CD4-positive, alpha-beta memory T cell (primary cell): Measurements from ENCODE around the gene PWWP2B. TPM values are rescaled to one million over a fixed set of nuclear protein-coding genes. Genes with fewer than 3 reads are reported as not detected.

Experiments
- CTCF ChIA-PET: fragments of 350-600 bp; sonication (Branson Sonifier 250); formaldehyde crosslinking; loops from one replicate; lab custom pipeline; 2021; ENCODE audit warnings: inconsistent platforms; ENCODE audit not compliant: partially characterized antibody; lab: Charles Lee
- POLR2A ChIA-PET: fragments of 350-600 bp; sonication (Branson Sonifier 250); formaldehyde crosslinking; loops from one replicate; lab custom pipeline; 2021; ENCODE audit not compliant: partially characterized antibody; lab: Charles Lee
- DNase-seq, 5 donors: peaks; one replicate each; pipeline versions ENCODE4 v3.0.0 to v3.0.0-alpha.2; 2020 to 2022; ENCODE audit warnings: mixed read lengths in 1 of 5
- H3K27ac ChIP-seq: one replicate; pipeline ENCODE4 v1.7.0; 2013; ENCODE audit warnings: low read depth, low read length
- H3K27me3 ChIP-seq: 2 replicates; pipeline ENCODE4 v1.7.0; 2013; ENCODE audit warnings: mild to moderate bottlenecking, low read length, moderate library complexity; ENCODE audit not compliant: insufficient read depth
- H3K36me3 ChIP-seq: 2 replicates; pipeline ENCODE4 v1.7.0; 2013; ENCODE audit warnings: mild to moderate bottlenecking, low read length, moderate library complexity; ENCODE audit not compliant: insufficient read depth
- H3K4me1 ChIP-seq: 2 replicates; pipeline ENCODE4 v1.7.0; 2013; ENCODE audit warnings: mild to moderate bottlenecking, low read length, moderate library complexity; ENCODE audit not compliant: insufficient read depth
- H3K4me3 ChIP-seq, 2 donors: one replicate each; pipeline ENCODE4 v1.7.0; 2013; ENCODE audit warnings: low read length in 2 of 2, mild to moderate bottlenecking in 1 of 2
- H3K9me3 ChIP-seq, 2 donors: one replicate each; pipeline ENCODE4 v1.7.0; 2013; ENCODE audit warnings: low read length in 2 of 2, control low read depth in 1 of 2; ENCODE audit not compliant: control insufficient read depth in 1 of 2
- H3K27ac Mint-ChIP-seq, 7 donors: one replicate each; pipeline ENCODE4 v1.8.0; 2020 to 2021; ENCODE audit warnings: mixed read lengths in 7 of 7, mild to moderate bottlenecking in 6 of 7, inconsistent platforms in 3 of 7, moderate library complexity in 3 of 7
- H3K27me3 Mint-ChIP-seq, 2 donors: one replicate each; pipeline ENCODE4 v1.8.0; 2020 to 2021; ENCODE audit warnings: mixed read lengths in 2 of 2
- H3K36me3 Mint-ChIP-seq, 2 donors: one replicate each; pipeline ENCODE4 v1.8.0; 2020 to 2021; ENCODE audit warnings: mixed read lengths in 2 of 2, inconsistent platforms in 1 of 2, mild to moderate bottlenecking in 1 of 2
- H3K4me1 Mint-ChIP-seq, 4 donors: one replicate each; pipeline ENCODE4 v1.8.0; 2020 to 2021; ENCODE audit warnings: mixed read lengths in 4 of 4, mild to moderate bottlenecking in 1 of 4
- H3K4me3 Mint-ChIP-seq, 8 donors: one replicate each; pipeline ENCODE4 v1.8.0; 2020 to 2021; ENCODE audit warnings: mixed read lengths in 8 of 8, mild to moderate bottlenecking in 7 of 8, moderate library complexity in 6 of 8, inconsistent platforms in 3 of 8
- H3K9me3 Mint-ChIP-seq, 8 donors: one replicate each; pipeline ENCODE4 v1.8.0; 2020 to 2021; ENCODE audit warnings: mixed read lengths in 8 of 8, mild to moderate bottlenecking in 5 of 8, inconsistent platforms in 3 of 8, moderate library complexity in 1 of 8
- intact Hi-C: fragments of 100-400 bp; cut with micrococcal nuclease; formaldehyde crosslinking; loops from one replicate; pipeline ENCODE4 v1.15.1; 2023
- polyA plus RNA-seq, 2 donors: library from polyadenylated mRNA; unstranded; fragments of 300-500 nt; fragmentation: Illumina TruSeq; gene quantifications; one replicate each; pipeline ENCODE4 v1.2.3, GENCODE V29; 2021
- total RNA-seq, 2 experiments: library from RNA; stranded (reverse); gene quantifications; one replicate each; pipeline ENCODE4 v1.2.3, GENCODE V29; 2021

The PWWP2B gene
- total and polyA plus RNA-seq, 4 experiments from 2014 or later = 0.92 to 9.9 (median 6.3) TPM

DNA sequence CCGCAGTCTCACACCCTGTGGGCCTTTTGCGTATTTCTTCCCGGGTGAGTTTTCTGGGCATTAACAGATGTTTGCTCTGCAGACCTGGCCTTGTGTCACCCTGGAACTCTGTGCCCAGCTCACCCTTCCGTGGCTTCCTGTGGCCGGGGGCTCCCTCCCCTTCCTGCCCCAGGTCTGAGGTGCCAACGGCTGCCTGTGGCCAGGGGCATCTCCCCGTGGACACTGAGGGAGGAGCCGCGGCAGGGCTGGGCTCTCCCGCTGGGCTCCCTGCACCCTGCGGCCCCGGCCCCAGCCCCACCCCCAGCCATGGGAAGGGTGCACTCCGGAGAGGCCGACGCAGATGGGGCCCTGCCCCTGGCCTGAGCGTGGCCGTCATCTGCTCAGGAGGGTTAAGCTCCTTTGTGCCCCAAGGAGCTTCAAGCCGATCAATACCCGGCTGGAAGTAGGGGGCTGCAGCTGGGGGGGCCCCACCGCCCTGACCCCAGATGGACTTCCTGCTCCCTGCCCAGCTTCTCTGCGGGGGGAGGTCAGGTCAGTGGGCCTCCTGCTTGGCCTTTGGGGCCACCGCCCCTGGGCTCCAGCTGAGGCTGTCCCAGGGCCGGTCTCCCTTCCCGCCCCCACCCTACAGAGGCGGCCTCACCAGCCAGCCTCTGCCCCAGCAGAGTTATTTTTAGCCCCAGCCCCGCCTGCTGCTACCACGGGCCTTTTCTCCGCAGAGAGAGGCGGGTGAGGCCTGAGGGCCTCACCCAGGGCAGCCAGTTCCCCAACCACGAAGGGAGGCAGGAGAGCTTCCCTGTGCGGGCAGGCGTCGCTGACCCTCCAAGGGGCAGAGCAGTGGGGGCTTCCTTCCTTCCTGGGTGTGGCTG is 24.2 kb downstream of the PWWP2B start:
- no peak overlapping the region for H3K4me3 ChIP-seq
- intact Hi-C loops = no loop called here
- DNase-seq = no peak
- ChIA-PET CTCF (no interaction called here), POLR2A (interaction anchor here (1.0 to 1.3 kb wide), 3 partner anchors 13 to 26 kb away, joined by 3 read pairs; no protein-coding TSS in a partner anchor)
- no peaks in the 10 kb centered on the region for H3K27me3 ChIP-seq
- H3K36me3 ChIP-seq = no peaks in the 10 kb centered on the region
- Mint-ChIP-seq H3K9me3 (no peaks in the 10 kb centered on the region), H3K27ac (peak overlapping the region in 1 of 7 donors; percentile 42), H3K4me3 (no peak overlapping the region), H3K27me3 (no peaks in the 10 kb centered on the region), H3K4me1 (peaks cover 4 to 28% (median 12%) of the 10 kb centered on the region in 4 donors), H3K36me3 (peaks cover 0 to 1% of the 10 kb centered on the region in 2 donors)
- H3K4me1 ChIP-seq = peaks cover 18% of the 10 kb centered on the region
- H3K9me3 ChIP-seq = no peaks in the 10 kb centered on the region
- no peak overlapping the region for H3K27ac ChIP-seq

DNA sequence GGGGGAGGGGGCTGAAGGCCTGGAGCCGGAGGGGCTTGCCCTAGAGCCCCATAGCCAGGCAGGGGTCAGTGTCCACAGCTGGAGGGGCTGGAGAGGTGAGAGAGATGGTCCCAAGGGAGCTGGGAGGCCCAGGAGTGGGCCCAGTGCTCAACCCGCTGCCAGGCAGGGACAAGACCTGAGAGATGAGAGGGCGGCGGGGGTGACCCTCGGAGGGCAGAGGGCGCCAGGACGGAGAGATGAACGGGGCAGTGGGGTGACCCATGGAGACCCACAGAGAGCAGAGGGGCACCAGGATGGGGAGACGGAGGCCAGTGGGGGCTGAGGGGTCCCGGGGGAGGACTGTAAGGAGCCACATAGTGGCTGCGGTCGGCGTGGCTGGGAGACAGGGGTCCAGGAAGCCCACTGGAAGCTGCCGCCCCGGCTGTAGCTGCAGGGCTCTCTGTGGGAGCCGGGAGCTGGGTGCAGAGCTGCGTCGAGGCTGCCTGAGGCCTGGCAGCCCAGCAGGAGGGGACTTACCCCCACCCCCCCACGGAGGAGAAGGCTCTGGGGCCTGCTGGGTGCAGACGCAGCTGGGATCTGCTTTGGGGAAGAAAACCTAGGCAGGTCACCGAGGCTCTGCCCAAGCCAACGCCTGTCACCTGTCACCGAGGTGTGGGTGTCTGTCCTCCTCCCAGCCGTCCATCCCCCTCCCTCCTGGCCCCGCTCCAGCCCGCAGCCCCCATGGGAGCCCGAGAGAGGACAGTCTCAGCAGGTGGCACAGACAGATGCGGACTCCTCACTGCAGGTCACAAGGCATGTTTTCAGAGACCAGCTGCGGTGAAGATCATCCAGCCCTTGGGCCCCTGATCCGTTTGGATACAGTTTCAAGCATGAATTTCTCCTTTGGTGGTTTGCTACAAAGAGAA is 25.1 kb downstream of the PWWP2B start:
- Histone ChIP-seq H3K27ac (no peak overlapping the region), H3K4me3 (no peak overlapping the region), H3K36me3 (no peaks in the 10 kb centered on the region), H3K4me1 (peaks cover 18% of the 10 kb centered on the region), H3K9me3 (no peaks in the 10 kb centered on the region), H3K27me3 (no peaks in the 10 kb centered on the region)
- peak overlapping the region in 4 of 7 donors; percentile 0 to 63 (median 52) for H3K27ac Mint-ChIP-seq
- ChIA-PET CTCF (no interaction called here), POLR2A (interaction anchor here (1.3 kb wide), 1 partner anchor 25 kb away, joined by 3 read pairs; no protein-coding TSS in a partner anchor)
- no peaks in the 10 kb centered on the region for H3K27me3 Mint-ChIP-seq
- H3K4me3 Mint-ChIP-seq = no peak overlapping the region
- intact Hi-C loops = no loop called here
- peaks cover 0 to 1% of the 10 kb centered on the region in 2 donors for H3K36me3 Mint-ChIP-seq
- peaks cover 4 to 28% (median 12%) of the 10 kb centered on the region in 4 donors for H3K4me1 Mint-ChIP-seq
- H3K9me3 Mint-ChIP-seq = no peaks in the 10 kb centered on the region
- no peak for DNase-seq

DNA sequence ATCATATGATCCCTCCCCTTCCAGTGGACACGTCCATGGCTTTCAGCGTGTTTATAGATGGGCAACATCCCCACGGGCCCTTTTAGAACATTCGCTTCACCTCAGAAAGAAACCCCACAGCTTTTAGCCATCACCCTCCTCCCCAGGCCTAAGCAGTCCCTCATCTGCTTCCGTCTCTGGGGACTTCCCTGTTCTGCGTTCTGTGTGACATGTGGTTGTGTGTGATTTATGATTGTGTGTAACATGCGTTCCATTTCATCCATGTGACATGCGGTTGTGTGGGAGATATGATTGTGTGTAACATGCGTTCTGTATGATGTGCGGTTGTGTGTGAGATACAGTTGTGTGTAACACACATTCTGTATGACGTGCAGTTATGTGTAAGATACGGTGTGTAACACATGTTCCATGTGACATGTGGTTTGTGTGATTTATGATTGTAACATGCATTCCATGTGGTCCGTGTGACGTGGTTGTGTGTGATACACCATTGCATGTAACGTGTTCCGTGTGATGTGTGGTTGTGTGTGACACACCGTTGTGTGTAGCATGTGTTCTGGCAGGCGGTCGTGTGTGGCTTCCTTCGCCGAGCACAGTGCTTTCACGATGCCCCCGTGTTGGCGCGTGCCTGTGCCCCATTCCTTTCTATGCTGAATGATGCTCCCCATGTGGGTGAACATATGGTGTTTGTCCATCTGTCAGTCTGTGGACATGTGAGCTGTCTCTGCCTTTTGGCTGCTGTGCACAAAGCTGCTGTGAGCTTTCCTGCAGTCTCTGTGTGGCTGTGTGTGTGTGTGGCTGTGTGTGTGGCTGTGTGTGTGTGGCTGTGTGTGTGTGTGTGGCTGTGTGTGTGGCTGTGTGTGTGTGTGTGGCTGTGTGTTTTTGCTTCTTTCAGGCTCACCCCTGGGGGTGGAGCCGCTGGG is 26.2 kb downstream of the PWWP2B start:
- H3K27me3 Mint-ChIP-seq = no peaks in the 10 kb centered on the region
- H3K4me3 ChIP-seq = no peak overlapping the region
- H3K36me3 Mint-ChIP-seq = peaks cover 0 to 1% of the 10 kb centered on the region in 2 donors
- no peaks in the 10 kb centered on the region for H3K9me3 ChIP-seq
- no peaks in the 10 kb centered on the region for H3K9me3 Mint-ChIP-seq
- no peaks in the 10 kb centered on the region for H3K36me3 ChIP-seq
- H3K27ac ChIP-seq = no peak overlapping the region
- no peaks in the 10 kb centered on the region for H3K27me3 ChIP-seq
- no peak for DNase-seq
- H3K27ac Mint-ChIP-seq = peak overlapping the region in 5 of 7 donors; percentile 0 to 85 (median 57)
- peaks cover 18% of the 10 kb centered on the region for H3K4me1 ChIP-seq
- intact Hi-C loops = no loop called here
- ChIA-PET CTCF (no interaction called here), POLR2A (no interaction called here)
- peaks cover 3 to 28% (median 12%) of the 10 kb centered on the region in 4 donors for H3K4me1 Mint-ChIP-seq
- peak overlapping the region in 3 of 8 donors; percentile 9 to 57 (median 24) for H3K4me3 Mint-ChIP-seq

DNA sequence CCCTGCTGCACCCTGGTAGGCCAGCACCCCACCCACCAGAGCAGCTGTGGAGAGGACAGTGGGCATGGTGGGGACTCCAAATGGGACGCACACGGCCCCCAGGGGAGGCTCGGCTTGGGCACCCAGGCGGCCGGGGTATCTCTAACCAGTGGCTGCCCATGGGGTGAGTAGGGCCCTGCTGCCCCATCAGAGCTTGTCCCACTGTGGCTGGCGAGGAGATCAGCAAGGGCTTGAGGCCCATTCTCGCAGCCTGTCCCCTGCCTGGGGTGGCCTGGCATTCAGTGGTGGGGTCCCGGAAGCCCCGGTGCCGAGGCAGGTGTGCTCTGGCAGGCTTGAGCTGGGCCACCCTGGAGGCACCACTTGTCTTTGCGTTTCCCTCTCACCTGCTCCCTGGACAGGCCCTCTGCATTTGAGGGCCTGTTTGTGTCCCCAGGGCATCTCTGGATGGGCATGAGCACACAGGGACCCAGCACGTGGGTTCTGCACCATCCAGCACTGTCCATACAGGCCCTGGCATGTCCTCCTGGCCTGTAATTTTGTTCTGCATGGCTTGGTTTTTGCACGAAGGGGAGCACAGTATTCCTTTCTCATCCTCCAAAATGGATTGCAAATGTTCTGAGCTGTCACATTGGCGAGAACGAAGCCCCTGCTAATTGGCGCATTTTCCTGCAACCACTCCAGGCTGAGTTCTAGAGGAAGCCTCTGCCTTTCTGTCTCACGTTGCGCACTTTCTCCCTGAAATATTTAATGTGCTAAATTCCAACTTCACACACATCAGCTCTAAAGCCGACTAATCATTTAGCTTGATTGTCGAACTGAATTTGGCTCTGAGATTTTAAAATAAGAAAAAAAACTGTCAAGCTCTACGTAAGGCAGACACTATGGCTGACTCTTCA is 27.2 kb downstream of the PWWP2B start:
- Histone ChIP-seq H3K36me3 (no peaks in the 10 kb centered on the region), H3K27me3 (no peaks in the 10 kb centered on the region), H3K4me3 (no peak overlapping the region), H3K9me3 (no peaks in the 10 kb centered on the region), H3K27ac (no peak overlapping the region), H3K4me1 (peaks cover 18% of the 10 kb centered on the region)
- Mint-ChIP-seq H3K4me3 (no peak overlapping the region), H3K36me3 (peaks cover 0 to 1% of the 10 kb centered on the region in 2 donors), H3K27ac (peak overlapping the region in 1 of 7 donors; percentile 51), H3K9me3 (no peaks in the 10 kb centered on the region), H3K4me1 (peaks cover 1 to 28% (median 12%) of the 10 kb centered on the region in 4 donors), H3K27me3 (no peaks in the 10 kb centered on the region)
- POLR2A ChIA-PET = no interaction called here
- intact Hi-C loops = no loop called here
- no peak for DNase-seq
- CTCF ChIA-PET = no interaction called here

DNA sequence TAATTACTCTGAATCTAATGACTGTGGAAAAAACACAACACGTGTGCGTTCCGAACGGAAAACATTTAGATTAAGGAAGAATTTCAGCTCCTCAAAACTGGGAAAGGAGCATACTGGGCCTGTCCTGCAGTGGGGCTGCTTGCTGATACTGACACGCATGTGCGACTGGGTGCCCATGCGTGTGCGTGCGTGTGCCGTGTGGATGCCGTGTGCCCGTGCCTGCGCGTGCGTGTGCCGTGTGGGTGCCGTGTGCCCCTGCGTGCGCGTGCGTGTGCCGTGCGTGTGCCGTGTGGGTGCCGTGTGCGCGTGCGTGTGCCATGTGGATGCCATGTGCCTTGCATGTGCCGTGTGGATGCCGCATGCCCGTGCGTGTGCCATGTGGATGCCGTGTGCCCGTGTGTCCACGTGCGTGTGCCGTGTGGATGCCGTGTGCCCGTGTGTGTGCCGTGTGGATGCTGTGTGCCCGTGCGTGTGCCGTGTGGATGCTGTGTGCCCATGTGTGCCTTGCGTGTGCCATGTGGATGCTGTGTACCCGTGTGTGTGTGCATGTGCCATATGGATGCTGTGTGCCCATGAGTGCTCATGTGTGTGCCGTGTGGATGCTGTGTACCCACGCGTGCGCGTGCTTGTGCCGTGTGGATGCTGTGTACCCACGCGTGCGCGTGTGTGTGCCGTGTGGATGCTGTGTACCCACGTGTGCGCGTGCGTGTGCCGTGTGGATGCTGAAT is 28.2 kb downstream of the PWWP2B start:
- Mint-ChIP-seq H3K27me3 (no peaks in the 10 kb centered on the region), H3K4me1 (peaks cover 4 to 32% (median 14%) of the 10 kb centered on the region in 4 donors), H3K9me3 (no peaks in the 10 kb centered on the region), H3K36me3 (peaks cover 0 to 1% of the 10 kb centered on the region in 2 donors), H3K4me3 (no peak overlapping the region), H3K27ac (peak overlapping the region in 2 of 7 donors; percentile 65 to 72)
- Histone ChIP-seq H3K4me3 (no peak overlapping the region), H3K27ac (no peak overlapping the region), H3K4me1 (peaks cover 18% of the 10 kb centered on the region), H3K27me3 (no peaks in the 10 kb centered on the region), H3K9me3 (no peaks in the 10 kb centered on the region), H3K36me3 (no peaks in the 10 kb centered on the region)
- ChIA-PET CTCF (no interaction called here), POLR2A (no interaction called here)
- DNase-seq = no peak
- intact Hi-C loops = no loop called here
